NB4 (cell line): ENCODE results near the gene ADAMTS18.

Experiments
- MYC ChIP-seq: IDR thresholded peaks from 2 replicates; pipeline ENCODE4 v1.6.1; 2011; ENCODE audit warnings: low read depth, low read length
- POLR2A ChIP-seq: IDR thresholded peaks from 2 replicates; pipeline ENCODE4 v1.6.1; 2011; ENCODE audit warnings: mild to moderate bottlenecking; ENCODE audit not compliant: insufficient read length; ENCODE audit errors: extremely low read depth
- TF ChIP-seq, protein P1 (sequence below): IDR thresholded peaks from one replicate; pipeline ENCODE4 v1.5.1; 2012; ENCODE audit warnings: low read depth, low read length

DNA sequence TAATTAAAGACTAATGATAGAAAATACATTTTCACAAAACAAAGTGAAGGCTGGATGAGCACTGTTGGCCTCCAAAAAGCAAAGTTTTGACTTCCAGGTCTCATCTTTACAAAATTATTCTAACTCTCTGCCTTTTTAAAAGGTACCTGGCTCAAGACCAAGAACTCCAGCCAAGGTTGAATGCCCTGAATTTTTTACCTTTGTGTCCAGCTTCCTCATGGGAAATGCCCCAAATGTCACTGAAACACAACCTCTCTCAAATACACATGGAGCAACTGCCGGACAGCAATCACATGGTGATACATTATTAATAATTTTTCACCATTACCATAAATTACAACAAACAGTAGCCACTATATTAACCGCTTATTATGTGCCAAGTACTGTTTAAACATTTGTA lies 32.2 kb downstream of the ADAMTS18 start:
- TF ChIP-seq, protein P1, sequence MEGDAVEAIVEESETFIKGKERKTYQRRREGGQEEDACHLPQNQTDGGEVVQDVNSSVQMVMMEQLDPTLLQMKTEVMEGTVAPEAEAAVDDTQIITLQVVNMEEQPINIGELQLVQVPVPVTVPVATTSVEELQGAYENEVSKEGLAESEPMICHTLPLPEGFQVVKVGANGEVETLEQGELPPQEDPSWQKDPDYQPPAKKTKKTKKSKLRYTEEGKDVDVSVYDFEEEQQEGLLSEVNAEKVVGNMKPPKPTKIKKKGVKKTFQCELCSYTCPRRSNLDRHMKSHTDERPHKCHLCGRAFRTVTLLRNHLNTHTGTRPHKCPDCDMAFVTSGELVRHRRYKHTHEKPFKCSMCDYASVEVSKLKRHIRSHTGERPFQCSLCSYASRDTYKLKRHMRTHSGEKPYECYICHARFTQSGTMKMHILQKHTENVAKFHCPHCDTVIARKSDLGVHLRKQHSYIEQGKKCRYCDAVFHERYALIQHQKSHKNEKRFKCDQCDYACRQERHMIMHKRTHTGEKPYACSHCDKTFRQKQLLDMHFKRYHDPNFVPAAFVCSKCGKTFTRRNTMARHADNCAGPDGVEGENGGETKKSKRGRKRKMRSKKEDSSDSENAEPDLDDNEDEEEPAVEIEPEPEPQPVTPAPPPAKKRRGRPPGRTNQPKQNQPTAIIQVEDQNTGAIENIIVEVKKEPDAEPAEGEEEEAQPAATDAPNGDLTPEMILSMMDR, result no peak
- no peak for TF ChIP-seq POLR2A
- TF ChIP-seq MYC, result no peak
